GM12878 (cell line): Measurements from ENCODE around the gene PGAP6. TPM values are rescaled to one million over a fixed set of nuclear protein-coding genes. Genes with fewer than 3 reads are reported as not detected.

Source experiments
- ATAC-seq: fragments of 200-7000 bp; cut with Tn5 transposase; 3 replicates; pipeline ENCODE4 v1.9.1; 2020; ENCODE audit warnings: mild to moderate bottlenecking, moderate library complexity
- BruUV-seq: library from RNA; stranded (reverse); fragments of 400-500 nt; replicated peaks from 2 replicates; lab custom pipeline; 2021; lab: Mats Ljungman, UMichigan
- CTCF ChIA-PET: fragments of 300-600 bp; sonication (Branson Sonifier 250); formaldehyde crosslinking; extraction: SDS; loops from one replicate; lab custom pipeline; 2021; ENCODE audit warnings: inconsistent platforms; lab: Yijun Ruan, JAX
- POLR2A ChIA-PET: fragments of 350-600 bp; formaldehyde crosslinking; extraction: SDS; loops from one replicate; lab custom pipeline; 2021; ENCODE audit warnings: inconsistent platforms; lab: Charles Lee
- RAD21 ChIA-PET: fragments of 300-600 bp; sonication (Branson Sonifier 250); formaldehyde crosslinking; loops from one replicate; lab custom pipeline; 2023; ENCODE audit warnings: antibody characterized with exemption; ENCODE audit not compliant: unreplicated experiment; lab: Charles Lee
- SMC1A ChIA-PET: fragments of 300-600 bp; sonication (Branson Sonifier 250); formaldehyde crosslinking; loops from one replicate; lab custom pipeline; 2023; ENCODE audit not compliant: unreplicated experiment, uncharacterized antibody; lab: Charles Lee
- DNase-seq: peaks from one replicate; pipeline ENCODE4 v3.0.0-alpha.2; 2011; ENCODE audit warnings: low read depth, low spot score
- FAIRE-seq: peaks from 3 replicates; lab custom pipeline; 2011; peaks lifted over from hg19 to GRCh38; lab: Jason Lieb, UNC
- H2AFZ ChIP-seq: 2 replicates; pipeline ENCODE4 v1.6.0; 2011; ENCODE audit warnings: low read depth, low read length, control low read depth; ENCODE audit not compliant: control insufficient read depth
- H3K27ac ChIP-seq: 2 replicates; pipeline ENCODE4 v1.5.1; 2011; ENCODE audit warnings: control low read depth; ENCODE audit not compliant: control insufficient read depth, insufficient read depth
- H3K27me3 ChIP-seq, 2 experiments: replicated peaks in 1 of 2; 2 replicates each; pipeline versions ENCODE4 v1.6.0 to v1.6.1; 2011; ENCODE audit warnings: low read length in 1 of 2; ENCODE audit not compliant: control insufficient read depth in 2 of 2, insufficient read depth in 2 of 2
- H3K36me3 ChIP-seq, 2 experiments: 2 replicates each; pipeline ENCODE4 v1.5.1; 2011; ENCODE audit warnings: low read length in 1 of 2; ENCODE audit not compliant: control insufficient read depth in 2 of 2, insufficient read depth in 2 of 2
- H3K4me1 ChIP-seq: 2 replicates; pipeline ENCODE4 v1.6.1; 2011; ENCODE audit warnings: mild to moderate bottlenecking, low read length, moderate library complexity, mixed read lengths; ENCODE audit not compliant: control insufficient read depth, insufficient read depth
- H3K4me2 ChIP-seq: 2 replicates; pipeline ENCODE4 v1.6.0; 2011; ENCODE audit warnings: control low read depth; ENCODE audit not compliant: control insufficient read depth, insufficient read depth
- H3K4me3 ChIP-seq: fragments of 200-600 bp; sonication (generic); 2 replicates; pipeline ENCODE4 v1.5.1; 2016
- H3K79me2 ChIP-seq: 2 replicates; pipeline ENCODE4 v1.6.0; 2011; ENCODE audit warnings: low read length; ENCODE audit not compliant: control insufficient read depth, insufficient read depth
- H3K9ac ChIP-seq: 2 replicates; pipeline ENCODE4 v1.8.0; 2011; ENCODE audit warnings: low read length, control low read depth, mixed read lengths; ENCODE audit not compliant: control insufficient read depth, insufficient read depth
- H3K9me3 ChIP-seq: replicated peaks from 3 replicates; pipeline ENCODE4 v1.5.1; 2011; ENCODE audit warnings: mild to moderate bottlenecking, low read length; ENCODE audit not compliant: control insufficient read depth, insufficient read depth
- H4K20me1 ChIP-seq: 2 replicates; pipeline ENCODE4 v1.6.0; 2011; ENCODE audit not compliant: control insufficient read depth, insufficient read depth
- CHD4 ChIP-seq: fragments of 200-600 bp; sonication (generic); IDR thresholded peaks from 2 replicates; pipeline ENCODE4 v1.6.1; 2016; ENCODE audit warnings: mild to moderate bottlenecking
- CTCF ChIP-seq, 3 experiments: IDR thresholded peaks in 2 of 3; conservative IDR thresholded peaks in 1 of 3; 2 replicates each; pipeline ENCODE4 v1.5.1; 2011; ENCODE audit warnings: low read depth in 3 of 3, low read length in 3 of 3, mild to moderate bottlenecking in 3 of 3, control low read depth in 2 of 3, moderate library complexity in 2 of 3, inconsistent platforms in 1 of 3, mixed read lengths in 1 of 3; ENCODE audit not compliant: control insufficient read depth in 2 of 3, insufficient read depth in 1 of 3; ENCODE audit errors: extremely low read depth in 1 of 3
- EP300 ChIP-seq, 2 experiments: fragments of 150-350 bp in 1 of 2; IDR thresholded peaks; 2 replicates each; pipeline ENCODE4 v1.6.1; 2011 to 2012; ENCODE audit warnings: low read depth in 2 of 2, low read length in 2 of 2, borderline replicate concordance in 1 of 2, improper control_type of control experiment in 1 of 2, inconsistent platforms in 1 of 2; ENCODE audit not compliant: control insufficient read depth in 1 of 2
- HCFC1 ChIP-seq: fragments of 150-350 bp; IDR thresholded peaks from 2 replicates; pipeline ENCODE4 v1.6.1; 2014; ENCODE audit warnings: low read length
- RFX5 ChIP-seq: IDR thresholded peaks from 2 replicates; pipeline ENCODE4 v1.6.1; 2011; ENCODE audit warnings: low read depth, low read length, improper control_type of control experiment
- TAF1 ChIP-seq: IDR thresholded peaks from 2 replicates; pipeline ENCODE4 v1.6.1; 2011; ENCODE audit warnings: mild to moderate bottlenecking, low read depth, low read length, borderline replicate concordance
- ZNF622 ChIP-seq: fragments of 450-650 bp; IDR thresholded peaks from 2 replicates; pipeline ENCODE4 v1.6.1; 2017; ENCODE audit warnings: mild to moderate bottlenecking, inconsistent platforms
- WGBS: methylation state at CpG from one replicate; pipeline ENCODE4 v1.1.6; 2016; ENCODE audit warnings: low lambda C conversion rate; ENCODE audit not compliant: insufficient replicate concordance, insufficient coverage; ENCODE audit errors: missing lambda C conversion rate; 5-methylcytosine and 5-hydroxymethylcytosine counted together
- in situ Hi-C: fragments of 300-500 bp; cut with MboI; formaldehyde crosslinking; loops from 9 replicates; pipeline ENCODE4 v1.14.3; 2018; ENCODE audit warnings: mixed read lengths
- intact Hi-C: fragments of 100-400 bp; cut with micrococcal nuclease; formaldehyde crosslinking; loops from one replicate; pipeline ENCODE4 v1.14.2; 2022; ENCODE audit not compliant: unreplicated experiment
- polyA plus RNA-seq, 11 experiments: library from polyadenylated mRNA; depleted of rRNA in 4 of 11; unstranded in 6 of 11; stranded (reverse) in 5 of 11; fragments of >200 nt; fragmentation: Nextera tagmentation in 4 of 11; fragmentation: Illumina TruSeq in 1 of 11; extraction: Ambion mirVana in 4 of 11; extraction: Trizol in 1 of 11; gene quantifications; 1 replicate in 1 of 11; 2 replicates in 10 of 11; pipeline versions ENCODE4 v1.2.1 to v1.2.3, GENCODE V29; 2011 to 2016; ENCODE audit warnings: inconsistent platforms in 2 of 11, missing spikeins in 2 of 11, low read depth in 1 of 11
- total RNA-seq, 4 experiments: library from RNA; depleted of rRNA in 3 of 4; stranded (reverse); fragments of >200 nt in 3 of 4; fragmentation: Illumina TruSeq in 1 of 4; extraction: Trizol in 1 of 4; gene quantifications; 2 replicates each; pipeline versions ENCODE4 v1.2.1 to v1.2.3, GENCODE V29; 2013 to 2021
- TF ChIP-seq, protein P1 (sequence below): fragments of 450-650 bp; IDR thresholded peaks from 2 replicates; pipeline ENCODE4 v1.6.1; 2017; ENCODE audit warnings: low read depth, mild to moderate bottlenecking, moderate library complexity
- TF ChIP-seq, protein P2 (sequence below): fragments of 450-650 bp; IDR thresholded peaks from 2 replicates; pipeline ENCODE4 v1.6.1; 2016; ENCODE audit warnings: mild to moderate bottlenecking
- TF ChIP-seq, protein P3 (sequence below): fragments of 450-650 bp; formaldehyde crosslinking; IDR thresholded peaks from 2 replicates; pipeline ENCODE4 v1.4.0; 2020; ENCODE audit warnings: mild to moderate bottlenecking, moderate library complexity

The PGAP6 gene
- total and polyA plus RNA-seq, 10 of the 15 experiments (the other 5 are each of a cell fraction or from before 2014, with no cell fraction given) = 0.76 to 48.8 (median 18.4) TPM

GRCh38 chr16:374616-374926 is 7.2 kb downstream of the PGAP6 start:
- FAIRE-seq (no peak), DNase-seq (no peak), ATAC-seq (no peak)
- Histone ChIP-seq H4K20me1 (no peaks in the 10 kb centered on the region), H3K4me1 (peaks cover 3% of the 10 kb centered on the region; the same call in 1 of the 2 replicates), H3K27ac (no peak overlapping the region), H2AFZ (no peak overlapping the region), H3K79me2 (peaks cover 4% of the 10 kb centered on the region), H3K27me3 (no peaks in the 10 kb centered on the region), H3K36me3 (peaks cover 0 to 9% of the 10 kb centered on the region in 2 experiments; a peak in 3 of 4 replicates), H3K4me3 (no peak overlapping the region), H3K9ac (no peak overlapping the region), H3K4me2 (no peak overlapping the region), H3K9me3 (no peaks in the 10 kb centered on the region)
- ChIA-PET POLR2A (no interaction called here), RAD21 (no interaction called here), SMC1A (no interaction called here), CTCF (no interaction called here)
- in situ Hi-C loops (no loop called here), intact Hi-C loops (no loop called here)
- TF ChIP-seq CHD4 (no peak), EP300 (IDR thresholded peaks at IDR 0.05; ENCODE audit: borderline replicate concordance in 1 of 2, control insufficient read depth in 1 of 2, low read depth in 2 of 2, low read length in 2 of 2) (no peak), RFX5 (no peak), ZNF622 (no peak), TAF1 (no peak), HCFC1 (no peak), CTCF (IDR thresholded peaks at IDR 0.05 in 2 of 3, conservative IDR thresholded peaks at IDR 0.05 in 1 of 3; ENCODE audit: control insufficient read depth in 2 of 3, extremely low read depth in 1 of 3, insufficient read depth in 1 of 3, low read depth in 3 of 3, low read length in 3 of 3) (no peak)
- TF ChIP-seq, protein P1, sequence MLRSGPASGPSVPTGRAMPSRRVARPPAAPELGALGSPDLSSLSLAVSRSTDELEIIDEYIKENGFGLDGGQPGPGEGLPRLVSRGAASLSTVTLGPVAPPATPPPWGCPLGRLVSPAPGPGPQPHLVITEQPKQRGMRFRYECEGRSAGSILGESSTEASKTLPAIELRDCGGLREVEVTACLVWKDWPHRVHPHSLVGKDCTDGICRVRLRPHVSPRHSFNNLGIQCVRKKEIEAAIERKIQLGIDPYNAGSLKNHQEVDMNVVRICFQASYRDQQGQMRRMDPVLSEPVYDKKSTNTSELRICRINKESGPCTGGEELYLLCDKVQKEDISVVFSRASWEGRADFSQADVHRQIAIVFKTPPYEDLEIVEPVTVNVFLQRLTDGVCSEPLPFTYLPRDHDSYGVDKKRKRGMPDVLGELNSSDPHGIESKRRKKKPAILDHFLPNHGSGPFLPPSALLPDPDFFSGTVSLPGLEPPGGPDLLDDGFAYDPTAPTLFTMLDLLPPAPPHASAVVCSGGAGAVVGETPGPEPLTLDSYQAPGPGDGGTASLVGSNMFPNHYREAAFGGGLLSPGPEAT = no peak
- TF ChIP-seq, protein P2, sequence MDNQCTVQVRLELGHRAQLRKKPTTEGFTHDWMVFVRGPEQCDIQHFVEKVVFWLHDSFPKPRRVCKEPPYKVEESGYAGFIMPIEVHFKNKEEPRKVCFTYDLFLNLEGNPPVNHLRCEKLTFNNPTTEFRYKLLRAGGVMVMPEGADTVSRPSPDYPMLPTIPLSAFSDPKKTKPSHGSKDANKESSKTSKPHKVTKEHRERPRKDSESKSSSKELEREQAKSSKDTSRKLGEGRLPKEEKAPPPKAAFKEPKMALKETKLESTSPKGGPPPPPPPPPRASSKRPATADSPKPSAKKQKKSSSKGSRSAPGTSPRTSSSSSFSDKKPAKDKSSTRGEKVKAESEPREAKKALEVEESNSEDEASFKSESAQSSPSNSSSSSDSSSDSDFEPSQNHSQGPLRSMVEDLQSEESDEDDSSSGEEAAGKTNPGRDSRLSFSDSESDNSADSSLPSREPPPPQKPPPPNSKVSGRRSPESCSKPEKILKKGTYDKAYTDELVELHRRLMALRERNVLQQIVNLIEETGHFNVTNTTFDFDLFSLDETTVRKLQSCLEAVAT = no peak
- TF ChIP-seq, protein P3, sequence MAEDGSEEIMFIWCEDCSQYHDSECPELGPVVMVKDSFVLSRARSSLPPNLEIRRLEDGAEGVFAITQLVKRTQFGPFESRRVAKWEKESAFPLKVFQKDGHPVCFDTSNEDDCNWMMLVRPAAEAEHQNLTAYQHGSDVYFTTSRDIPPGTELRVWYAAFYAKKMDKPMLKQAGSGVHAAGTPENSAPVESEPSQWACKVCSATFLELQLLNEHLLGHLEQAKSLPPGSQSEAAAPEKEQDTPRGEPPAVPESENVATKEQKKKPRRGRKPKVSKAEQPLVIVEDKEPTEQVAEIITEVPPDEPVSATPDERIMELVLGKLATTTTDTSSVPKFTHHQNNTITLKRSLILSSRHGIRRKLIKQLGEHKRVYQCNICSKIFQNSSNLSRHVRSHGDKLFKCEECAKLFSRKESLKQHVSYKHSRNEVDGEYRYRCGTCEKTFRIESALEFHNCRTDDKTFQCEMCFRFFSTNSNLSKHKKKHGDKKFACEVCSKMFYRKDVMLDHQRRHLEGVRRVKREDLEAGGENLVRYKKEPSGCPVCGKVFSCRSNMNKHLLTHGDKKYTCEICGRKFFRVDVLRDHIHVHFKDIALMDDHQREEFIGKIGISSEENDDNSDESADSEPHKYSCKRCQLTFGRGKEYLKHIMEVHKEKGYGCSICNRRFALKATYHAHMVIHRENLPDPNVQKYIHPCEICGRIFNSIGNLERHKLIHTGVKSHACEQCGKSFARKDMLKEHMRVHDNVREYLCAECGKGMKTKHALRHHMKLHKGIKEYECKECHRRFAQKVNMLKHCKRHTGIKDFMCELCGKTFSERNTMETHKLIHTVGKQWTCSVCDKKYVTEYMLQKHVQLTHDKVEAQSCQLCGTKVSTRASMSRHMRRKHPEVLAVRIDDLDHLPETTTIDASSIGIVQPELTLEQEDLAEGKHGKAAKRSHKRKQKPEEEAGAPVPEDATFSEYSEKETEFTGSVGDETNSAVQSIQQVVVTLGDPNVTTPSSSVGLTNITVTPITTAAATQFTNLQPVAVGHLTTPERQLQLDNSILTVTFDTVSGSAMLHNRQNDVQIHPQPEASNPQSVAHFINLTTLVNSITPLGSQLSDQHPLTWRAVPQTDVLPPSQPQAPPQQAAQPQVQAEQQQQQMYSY = no peak
- BruUV-seq = no TSS peak
- WGBS = 78% methylated on average over 9 of the region's 9 CpGs
